HG02623 (cell line): ENCODE measurements around the gene SRGN.

Experiments
- ATAC-seq: cut with Tn5 transposase; IDR thresholded peaks from one replicate; pipeline ENCODE4 v1.9.1; 2021; ENCODE audit warnings: moderate library complexity; ENCODE audit not compliant: unreplicated experiment

Gene SRGN

GRCh38 chr10:69060127-69060798, 27.6 kb upstream of the SRGN start:
- ATAC-seq = no peak

- no peak for ATAC-seq
These were observed 26.4 kb upstream of the SRGN start for GRCh38 chr10:69061305-69062161.

GRCh38 chr10:69062901-69063300, 25.0 kb upstream of the SRGN start:
- ATAC-seq = no peak

- ATAC-seq = no peak
These were observed 23.1 kb upstream of the SRGN start for GRCh38 chr10:69064762-69065328.

GRCh38 chr10:69065406-69066361, 22.2 kb upstream of the SRGN start:
- ATAC-seq = peak; percentile 48

- no peak for ATAC-seq
These were observed 20.7 kb upstream of the SRGN start for GRCh38 chr10:69067189-69067588.

- no peak for ATAC-seq
These were observed 19.4 kb upstream of the SRGN start for GRCh38 chr10:69068549-69068948.

- no peak for ATAC-seq
These were observed 18.5 kb upstream of the SRGN start for GRCh38 chr10:69069090-69070042.

- ATAC-seq = no peak
These were observed 17.0 kb upstream of the SRGN start for GRCh38 chr10:69070951-69071350.

GRCh38 chr10:69071610-69072009, 16.3 kb upstream of the SRGN start:
- ATAC-seq = no peak

- no peak for ATAC-seq
These were observed 14.9 kb upstream of the SRGN start for GRCh38 chr10:69073026-69073425.

- ATAC-seq = no peak
These were observed 14.1 kb upstream of the SRGN start for GRCh38 chr10:69073736-69074364.

GRCh38 chr10:69074532-69074931, 13.4 kb upstream of the SRGN start:
- no peak for ATAC-seq

- no peak for ATAC-seq
These were observed 12.5 kb upstream of the SRGN start for GRCh38 chr10:69075431-69075830.

- ATAC-seq = no peak
These were observed 9.6 kb upstream of the SRGN start for GRCh38 chr10:69078311-69078710.

- no peak for ATAC-seq
These were observed 7.7 kb upstream of the SRGN start for GRCh38 chr10:69080226-69080625.

- no peak for ATAC-seq
These were observed 1.8 kb upstream of the SRGN start for GRCh38 chr10:69086001-69086509.

GRCh38 chr10:69088471-69088769, 517 bp downstream of the SRGN start:
- no peak for ATAC-seq

- no peak for ATAC-seq
These were observed 1.0 kb downstream of the SRGN start for GRCh38 chr10:69088801-69089501.
